SIG-M5 treated with dmso at 0.1 percent for 504 hours (cell line): ENCODE measurements around the gene CTNNA2.
"Not testable (repeated sequence)": the region's sequence is repeated elsewhere in the genome, so short reads cannot be mapped to it uniquely, and the experiment has no call there.

ENCODE experiments used
- DNase-seq: peaks from one replicate; lab custom pipeline; 2025; ENCODE audit not compliant: unreplicated experiment; lab: John Stamatoyannopoulos, UW

The CTNNA2 gene

DNA sequence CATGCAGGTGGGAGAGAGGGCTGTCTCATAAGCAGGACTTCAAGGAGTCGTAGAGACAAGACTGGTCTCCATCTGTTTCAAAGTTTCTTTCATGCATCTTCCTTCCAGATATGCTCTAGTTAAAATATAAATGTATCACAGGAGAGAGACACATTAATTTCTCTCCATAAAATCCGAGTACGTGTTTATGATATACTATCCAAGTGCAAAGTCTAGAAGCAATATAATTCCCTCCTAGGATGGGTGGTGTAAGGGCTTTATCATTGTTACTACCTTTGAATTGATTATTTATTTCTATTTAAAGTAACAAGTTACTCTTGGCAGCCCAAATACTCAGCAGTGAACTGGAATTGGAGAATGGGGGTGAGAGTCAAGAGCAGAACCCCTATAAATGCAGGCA lies 619.4 kb downstream of the CTNNA2 start:
- no peak for DNase-seq

DNA sequence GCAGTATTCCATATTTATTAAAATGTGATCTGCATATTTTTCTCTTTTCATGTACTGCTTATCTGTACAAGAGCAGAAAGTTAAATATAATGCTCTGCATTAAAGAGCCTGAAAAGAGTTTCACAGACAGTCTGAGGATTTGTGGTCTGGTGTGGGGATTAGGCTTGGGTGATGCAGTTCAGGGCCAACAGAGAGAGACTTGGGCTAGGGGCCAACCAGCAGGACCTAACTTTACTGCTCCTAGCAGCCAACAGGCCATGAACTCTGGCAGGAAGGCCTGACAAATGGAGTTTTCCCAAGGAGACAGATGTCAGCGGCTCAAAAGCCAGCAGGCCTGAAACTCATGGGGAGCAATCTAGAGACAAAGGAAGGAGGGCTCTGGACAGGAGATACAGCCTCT lies 622.1 kb downstream of the CTNNA2 start:
- DNase-seq, result no peak

DNA sequence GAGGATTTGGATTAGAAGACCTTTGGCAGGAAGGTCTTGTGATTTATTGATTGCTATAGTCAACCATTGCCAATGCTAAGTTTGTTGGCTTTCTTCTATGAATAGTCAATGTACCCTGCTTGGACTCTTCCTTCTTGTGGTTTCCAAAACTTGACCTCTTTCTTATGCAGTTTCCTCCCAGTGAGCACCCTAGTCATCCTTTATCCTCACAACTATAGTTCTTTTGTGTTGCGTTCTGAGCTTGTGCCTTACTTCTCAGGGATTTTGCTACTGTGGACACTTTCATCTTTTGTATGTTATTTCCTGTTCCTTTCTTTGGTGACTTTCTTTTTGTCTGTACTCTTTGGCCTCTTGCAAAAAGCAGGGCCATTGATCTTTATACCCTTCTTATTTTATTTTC lies 623.5 kb downstream of the CTNNA2 start:
- DNase-seq, result no peak

DNA sequence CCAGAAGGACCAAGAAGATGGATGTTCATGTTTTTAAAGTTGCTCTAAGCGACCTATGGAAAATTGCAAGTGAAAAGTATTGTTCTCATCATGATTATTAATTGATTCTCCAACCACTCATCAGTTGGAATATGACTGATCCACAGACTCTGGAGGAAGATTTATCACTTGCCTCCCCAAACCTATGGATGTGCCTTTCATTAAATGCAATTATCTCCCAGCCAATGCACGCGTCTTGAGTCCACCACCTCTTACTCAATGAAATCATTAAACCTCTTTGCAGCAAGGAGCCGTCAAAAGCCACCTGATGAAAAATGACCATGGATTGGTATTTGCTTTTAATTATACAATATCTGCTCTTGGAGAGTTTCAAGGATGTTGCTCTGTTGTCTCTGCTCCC lies 626.1 kb downstream of the CTNNA2 start:
- DNase-seq, result no peak

DNA sequence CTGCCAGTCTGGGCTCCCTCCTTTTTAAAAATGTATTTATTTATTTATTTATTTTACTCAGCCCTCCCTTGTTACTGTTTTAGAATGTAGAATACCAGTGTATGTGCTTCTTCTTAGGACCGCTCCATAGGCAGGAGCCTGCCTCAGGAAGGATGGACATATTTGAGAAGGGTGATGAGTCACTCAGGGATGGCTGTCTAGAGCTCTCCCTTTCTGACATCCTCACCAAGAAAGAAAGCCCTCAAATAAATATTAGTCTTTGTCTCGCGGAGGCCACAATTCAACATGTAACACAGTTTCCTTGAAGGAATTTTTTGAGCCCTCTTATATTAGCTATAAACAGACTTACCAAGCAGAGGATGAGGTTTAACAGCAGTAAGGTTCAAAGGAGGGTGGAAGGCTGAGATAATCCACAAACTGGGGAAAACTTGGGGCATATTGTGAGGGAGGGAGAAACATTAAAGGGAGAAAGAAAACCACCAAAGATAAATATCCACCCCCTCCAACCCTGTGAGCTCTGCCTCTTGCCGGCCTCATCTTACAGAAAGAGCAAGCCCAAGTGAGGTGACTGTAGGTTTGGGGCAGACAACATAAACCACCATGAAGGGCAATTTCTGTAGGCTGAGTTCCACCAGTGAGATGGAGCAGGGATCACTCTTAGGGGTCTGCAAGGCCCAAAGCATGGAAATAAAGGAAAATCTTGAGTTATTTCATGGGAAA lies 628.3 kb downstream of the CTNNA2 start:
- no peak for DNase-seq

DNA sequence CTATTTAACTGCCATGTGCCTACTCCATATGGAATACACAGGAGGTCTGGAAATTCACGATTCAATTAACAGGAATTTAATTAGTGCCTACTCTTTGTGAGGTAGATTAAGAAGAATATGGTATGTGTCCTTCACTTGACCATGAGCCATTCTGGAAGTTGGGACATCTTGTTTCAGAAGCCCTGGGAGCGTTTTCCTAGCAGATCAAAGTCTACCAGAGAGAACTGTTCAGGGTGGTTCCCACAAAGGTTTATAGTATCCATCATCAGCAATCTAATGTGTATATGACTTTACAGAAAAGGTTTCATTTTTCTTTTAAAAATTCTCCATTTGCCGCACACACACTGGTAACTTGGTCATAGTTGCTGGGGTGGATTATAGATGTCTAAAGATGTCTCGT lies 632.6 kb downstream of the CTNNA2 start:
- DNase-seq, result no peak

DNA sequence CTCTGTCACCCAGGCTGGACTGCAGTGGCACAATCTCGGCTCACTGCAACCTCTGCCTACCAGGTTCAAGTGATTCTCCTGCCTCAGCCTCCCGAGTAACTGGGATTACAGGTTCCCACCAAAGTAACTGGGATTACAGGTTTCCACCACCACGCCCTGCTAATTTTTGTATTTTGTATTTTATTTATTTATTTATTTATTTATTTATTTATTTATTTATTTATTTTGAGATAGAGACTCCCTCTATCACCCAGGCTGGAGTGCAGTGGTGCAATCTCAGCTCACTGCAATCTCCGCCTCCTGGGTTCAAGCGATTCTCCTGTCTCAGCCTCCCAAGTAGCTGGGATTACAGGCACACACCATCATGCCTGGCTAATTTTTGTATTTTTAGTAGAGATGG lies 633.9 kb downstream of the CTNNA2 start:
- DNase-seq, result not testable (repeated sequence)

DNA sequence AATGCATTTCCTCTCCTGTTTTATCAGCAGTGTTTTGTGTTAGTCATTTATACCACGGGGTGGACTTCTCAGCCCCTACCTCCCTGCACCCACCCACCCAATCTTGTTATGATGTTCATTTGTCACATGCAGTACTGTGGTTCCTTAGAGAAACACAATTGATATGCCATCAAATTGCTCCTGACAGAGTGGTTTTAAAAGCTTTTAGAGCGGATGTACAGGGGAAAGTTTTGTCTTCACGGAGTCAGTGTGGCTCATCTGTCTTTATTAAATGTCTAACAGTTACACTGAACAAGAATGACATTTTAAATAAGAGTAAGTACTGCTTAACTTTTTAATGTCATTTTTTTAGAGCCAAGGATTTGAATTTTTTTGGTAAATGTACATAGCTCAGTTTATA lies 634.8 kb downstream of the CTNNA2 start:
- no peak for DNase-seq

DNA sequence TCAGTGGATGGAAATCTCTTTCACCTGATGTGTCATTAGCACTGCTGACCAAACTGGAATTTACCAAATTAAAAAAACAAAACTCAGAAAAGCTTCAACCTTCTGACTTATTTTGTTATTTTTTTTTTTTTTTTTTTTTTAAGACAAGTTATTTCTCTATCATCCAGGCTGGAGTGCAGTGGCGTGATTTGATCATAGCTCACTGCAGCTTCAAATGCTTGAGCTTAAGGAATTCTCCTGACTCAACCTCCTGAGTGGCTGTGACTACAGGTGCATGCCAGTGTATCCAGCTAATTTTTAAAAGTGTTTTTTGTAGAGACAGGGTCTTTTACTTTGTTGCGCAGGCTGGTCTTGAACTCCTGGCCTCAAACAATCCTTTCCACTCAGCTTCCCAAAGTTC lies 636.1 kb downstream of the CTNNA2 start:
- no peak for DNase-seq

DNA sequence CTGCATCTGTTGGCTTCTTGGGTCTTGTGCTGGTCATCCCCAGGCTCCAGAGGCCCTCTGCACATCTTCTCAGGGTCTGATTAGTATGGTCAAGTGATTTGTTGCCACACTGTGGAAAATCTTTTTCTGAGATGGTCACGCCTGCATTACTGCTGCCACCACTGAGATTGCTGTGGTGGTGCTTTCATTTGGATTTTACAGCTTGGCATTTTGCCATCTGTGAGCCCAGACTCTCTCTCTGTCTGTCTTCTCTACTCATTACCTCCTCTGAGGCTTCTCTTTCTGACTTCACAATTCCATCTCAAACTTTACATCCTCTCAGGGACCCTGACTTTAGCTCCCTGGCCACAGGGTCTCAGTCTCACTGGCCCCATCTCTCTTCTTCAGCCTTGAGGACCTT lies 637.1 kb downstream of the CTNNA2 start:
- no peak for DNase-seq

DNA sequence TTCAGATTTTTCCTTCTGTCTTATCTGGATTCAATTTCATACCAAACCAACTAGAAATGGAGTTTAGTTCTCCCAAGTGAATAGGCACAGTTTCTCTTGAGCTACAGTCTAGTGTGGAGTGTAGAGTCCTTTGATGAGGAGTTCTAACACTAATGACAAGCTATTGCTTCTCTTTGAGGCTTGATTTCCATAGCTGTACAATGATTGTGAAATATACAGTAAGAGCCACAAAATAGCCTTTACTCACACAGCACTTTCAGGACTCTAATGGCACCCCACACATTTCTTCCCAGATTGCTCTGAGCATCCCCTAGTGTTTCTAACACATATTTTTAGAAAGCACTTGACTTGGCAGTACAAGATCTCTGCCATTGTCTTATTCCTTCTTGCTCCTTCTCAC lies 638.4 kb downstream of the CTNNA2 start:
- no peak for DNase-seq

DNA sequence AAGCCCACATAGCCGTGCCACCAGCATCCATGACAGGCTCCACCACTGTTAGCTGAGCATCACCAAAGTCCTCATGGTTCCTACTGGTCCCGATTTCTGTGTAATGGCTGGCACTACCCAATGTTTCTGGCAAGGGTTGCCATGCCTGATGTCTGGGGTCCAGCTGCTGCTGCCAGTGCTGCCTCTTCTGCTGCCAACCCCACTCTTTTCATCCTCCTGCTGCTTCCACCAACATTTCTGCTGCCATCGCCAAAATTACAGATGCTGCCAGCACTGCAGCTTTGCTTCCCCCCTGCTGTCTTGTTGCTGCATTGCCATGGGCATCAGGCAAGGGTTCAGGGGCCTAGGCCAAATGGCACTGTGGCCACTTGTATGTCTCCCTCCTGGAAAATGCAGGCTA lies 638.8 kb downstream of the CTNNA2 start:
- no peak for DNase-seq

DNA sequence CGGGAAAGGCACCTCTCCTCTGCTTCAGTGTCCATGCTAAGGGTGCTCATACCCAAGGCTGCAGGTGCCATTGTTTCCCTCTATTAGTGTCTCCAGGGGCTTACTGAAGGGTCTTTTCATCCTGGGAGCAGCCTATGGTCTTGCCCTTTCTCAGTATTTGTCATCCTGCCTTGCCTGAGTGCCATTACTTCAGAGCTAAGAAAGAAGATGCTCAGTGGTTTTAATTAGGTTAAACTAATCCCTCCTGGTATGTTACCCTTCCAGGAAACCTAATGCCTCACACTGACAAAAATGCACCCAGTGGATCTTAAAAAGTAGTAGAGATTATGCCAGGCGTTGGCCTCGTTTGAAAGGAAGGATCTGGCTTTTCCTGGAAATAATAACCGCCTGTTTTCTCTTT lies 640.3 kb downstream of the CTNNA2 start:
- DNase-seq, result no peak

DNA sequence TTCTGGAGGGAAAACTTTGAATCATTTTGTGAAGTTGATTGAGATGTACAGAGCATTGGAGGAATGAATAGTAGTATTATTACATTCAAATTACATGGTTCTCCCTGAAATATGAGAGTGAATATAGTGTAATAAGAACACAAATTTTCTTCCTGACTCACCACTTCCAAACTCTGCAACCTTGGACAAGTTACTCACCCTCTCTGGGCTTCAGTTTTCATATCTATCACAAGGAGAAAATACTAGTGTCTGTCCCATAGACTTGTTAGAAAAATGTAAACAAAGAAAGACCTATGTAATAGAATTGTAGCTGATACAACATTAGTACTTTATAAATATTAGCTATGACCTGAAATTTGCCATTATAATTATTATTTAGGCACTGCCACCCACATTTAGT lies 640.9 kb downstream of the CTNNA2 start:
- no peak for DNase-seq

DNA sequence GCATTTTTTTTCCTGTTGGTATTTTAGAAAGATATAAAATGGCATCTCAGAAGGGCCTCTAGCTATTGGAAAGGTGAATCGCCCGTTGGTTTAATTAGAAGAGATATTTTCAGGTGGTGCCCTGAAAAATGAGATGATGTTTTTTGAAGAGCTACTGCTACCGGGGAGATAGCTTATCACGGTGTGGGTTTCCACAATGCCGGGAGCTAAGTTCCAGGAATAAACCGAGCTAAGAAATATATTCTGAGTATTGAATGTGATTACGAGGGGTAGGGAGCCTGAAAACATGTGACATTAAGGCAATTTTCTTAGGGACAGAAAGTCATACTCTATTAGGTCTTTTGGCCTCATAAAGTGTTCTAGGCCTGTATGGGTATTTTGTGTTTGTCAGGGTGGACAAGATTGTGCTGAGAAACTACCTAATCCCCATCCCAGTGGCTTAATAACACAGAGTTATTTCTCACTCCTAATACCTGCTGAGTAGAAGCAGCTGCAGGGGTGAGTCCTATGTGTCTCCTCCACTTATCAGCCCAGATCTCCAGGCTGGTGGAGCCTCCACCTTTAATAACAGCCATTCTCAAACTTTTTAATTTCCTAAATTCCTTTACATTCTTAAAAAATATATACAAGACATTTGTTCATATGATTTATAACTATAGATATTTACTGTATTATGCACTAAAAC lies 641.5 kb downstream of the CTNNA2 start:
- no peak for DNase-seq

DNA sequence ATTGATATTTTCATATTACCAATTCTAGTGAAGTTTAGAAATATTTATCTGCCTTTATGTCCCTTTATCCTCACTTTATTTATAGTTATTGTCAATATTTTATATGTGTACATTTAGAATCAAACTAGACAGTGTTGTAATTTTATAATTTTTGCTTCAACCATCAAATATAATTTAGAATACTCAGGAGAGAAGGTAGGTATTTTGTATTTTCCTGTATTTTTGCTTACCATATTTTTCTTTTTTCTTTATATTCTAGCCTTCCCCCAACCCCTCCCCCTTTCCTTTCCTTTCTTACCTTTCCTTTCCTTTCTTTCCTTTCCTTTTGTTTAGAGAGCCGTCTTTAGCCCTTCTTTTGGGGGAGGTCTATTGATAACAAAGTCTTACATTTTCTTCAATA lies 651.5 kb downstream of the CTNNA2 start:
- DNase-seq, result no peak

DNA sequence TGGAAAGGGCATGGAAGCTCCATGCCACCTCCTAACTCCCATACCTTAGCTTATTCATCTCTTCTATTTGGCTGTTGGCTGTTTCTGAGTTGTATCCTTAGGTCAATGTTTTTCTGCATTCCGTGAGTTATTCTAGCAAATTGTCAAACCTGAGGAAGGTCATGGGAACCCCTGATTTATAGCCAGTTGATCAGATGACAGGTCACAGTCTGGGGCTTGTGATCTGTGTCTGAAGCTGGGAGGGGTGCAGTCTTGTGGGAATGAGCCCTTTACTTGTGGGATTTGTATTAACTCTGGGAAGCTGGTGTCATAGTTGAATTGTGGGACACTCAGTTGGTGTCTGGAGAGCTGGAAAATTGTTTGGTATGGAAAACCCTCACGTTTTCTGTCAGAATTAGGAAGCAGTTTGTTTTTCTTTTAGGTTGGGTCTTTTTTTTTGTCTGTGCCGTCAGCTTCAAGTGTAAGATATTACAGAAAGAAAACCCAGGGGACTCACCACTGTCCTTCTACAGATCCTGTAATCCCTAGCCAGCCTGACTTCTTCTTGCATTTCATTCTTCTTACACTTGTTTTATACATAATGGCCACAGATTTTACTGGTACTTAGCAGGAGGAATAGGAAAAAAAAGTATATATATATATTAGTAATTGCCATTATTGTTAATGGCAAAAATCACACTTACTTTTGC lies 653.8 kb downstream of the CTNNA2 start:
- no peak for DNase-seq

DNA sequence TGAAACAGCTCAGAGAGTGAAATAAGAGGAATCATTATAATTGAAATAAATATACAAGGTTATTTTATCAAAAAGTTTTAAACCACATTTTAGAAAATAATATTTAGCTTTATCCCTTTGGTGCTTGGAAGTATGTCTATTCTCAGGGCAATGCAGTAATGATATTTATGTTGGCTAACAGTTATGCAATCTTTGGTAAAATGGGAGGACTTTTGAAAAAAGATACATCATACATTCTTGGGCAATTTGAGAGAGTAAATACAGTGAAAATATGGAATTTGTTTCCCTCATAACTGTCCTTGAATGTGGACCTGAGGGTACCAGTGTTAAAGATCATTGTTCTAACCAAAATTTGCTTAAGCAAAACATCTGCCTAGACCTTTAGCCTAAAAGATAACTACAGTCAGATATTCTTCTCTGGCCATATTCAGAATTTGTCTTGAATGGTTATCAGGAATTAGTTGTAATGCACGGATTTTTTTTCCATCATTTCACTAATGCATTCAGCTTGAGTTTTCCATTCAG lies 654.5 kb downstream of the CTNNA2 start:
- no peak for DNase-seq

DNA sequence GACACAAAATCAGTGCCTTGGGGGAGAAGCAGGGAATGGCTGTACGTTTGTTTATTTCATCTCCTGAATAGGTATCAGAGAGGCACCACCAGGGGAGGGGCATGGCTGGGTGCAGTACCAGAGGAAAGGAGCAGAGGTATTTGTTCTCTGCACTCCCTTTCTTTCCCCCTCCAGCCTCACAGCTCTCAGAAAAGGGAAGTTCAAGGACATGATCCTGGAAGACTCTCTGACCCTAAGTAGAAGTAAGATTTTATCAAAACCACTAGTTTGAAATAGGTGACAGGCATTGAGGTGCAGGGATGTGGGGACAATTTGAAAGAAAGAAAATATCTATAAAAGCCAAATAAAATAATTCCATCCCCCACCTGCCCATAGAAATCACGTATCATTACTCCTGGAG lies 655.2 kb downstream of the CTNNA2 start:
- DNase-seq, result no peak

DNA sequence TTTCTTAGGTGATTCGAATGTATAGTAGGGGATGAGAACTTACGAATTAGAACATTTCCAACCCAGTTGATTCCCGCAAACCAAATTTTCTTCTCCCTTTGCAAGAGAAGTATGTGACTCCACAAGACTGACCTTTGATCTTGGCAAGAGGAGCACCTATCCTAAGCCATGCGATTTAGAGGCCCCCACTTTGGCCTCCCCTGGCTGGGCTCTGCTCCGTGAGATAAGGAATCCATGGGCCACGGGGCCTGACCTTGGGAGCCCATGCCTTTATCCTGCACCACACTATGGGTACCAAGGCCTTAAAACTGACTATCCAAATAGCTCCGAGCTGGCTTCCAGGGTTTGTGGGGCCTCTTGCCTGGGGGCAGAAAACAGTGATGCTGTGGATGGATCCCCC lies 656.0 kb downstream of the CTNNA2 start:
- DNase-seq, result no peak

DNA sequence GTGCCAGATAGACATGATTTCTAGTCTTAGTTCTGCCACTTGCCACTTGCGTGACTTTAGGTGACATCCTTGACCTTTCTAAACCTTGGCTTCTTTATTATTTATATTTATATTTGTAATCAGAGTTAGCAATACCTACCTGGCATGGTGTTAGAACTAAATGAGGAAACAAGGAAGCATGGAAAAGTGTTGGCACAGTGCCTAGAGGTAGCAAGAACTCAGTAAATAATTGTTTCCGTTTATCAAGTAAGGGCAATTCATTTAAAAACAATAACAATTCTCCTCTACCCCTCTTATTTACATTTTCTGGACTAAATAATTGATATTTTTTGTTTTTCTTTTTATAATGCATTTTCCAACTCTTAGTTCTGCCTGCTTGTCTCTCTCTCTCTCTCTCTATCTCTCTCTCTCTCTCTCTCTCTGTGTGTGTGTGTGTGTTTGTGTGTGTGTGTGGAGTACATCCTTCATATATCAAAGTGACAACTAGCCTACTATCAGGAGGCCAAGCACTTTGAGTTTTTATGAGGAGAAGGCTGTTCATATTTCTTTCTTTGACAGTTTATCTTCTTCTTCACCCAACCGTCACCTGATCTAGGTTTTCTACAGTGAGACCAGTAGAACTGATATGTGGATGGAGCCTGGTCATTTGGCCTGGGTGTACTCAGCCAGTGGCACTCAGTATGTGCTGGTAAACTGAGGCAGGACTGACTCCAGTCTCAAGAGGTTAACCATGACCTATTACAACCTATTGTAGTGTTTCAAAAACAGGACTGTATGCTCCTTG lies 657.2 kb downstream of the CTNNA2 start:
- DNase-seq, result no peak
